Neural progenitor cell (in vitro differentiated cells): ENCODE results near the gene ADARB2. TPM values are rescaled to one million over a fixed set of nuclear protein-coding genes. Genes with fewer than 3 reads are reported as not detected.

Source experiments
- DNase-seq: peaks from one replicate; pipeline ENCODE4 v3.0.0-alpha.2; 2016; ENCODE audit warnings: low spot score
- H2AFZ ChIP-seq: fragments of 200-600 bp; sonication (generic); replicated peaks from 2 replicates; pipeline ENCODE4 v1.6.1; 2016; ENCODE audit warnings: antibody characterized with exemption
- H3F3A ChIP-seq: fragments of 200-600 bp; sonication (generic); 2 replicates; pipeline ENCODE4 v1.6.1; 2016; ENCODE audit warnings: antibody characterized with exemption, low read depth
- H3K27ac ChIP-seq: fragments of 200-600 bp; sonication (generic); 2 replicates; pipeline ENCODE4 v1.5.1; 2016; ENCODE audit warnings: mild to moderate bottlenecking
- H3K27me3 ChIP-seq: fragments of 200-600 bp; sonication (generic); 2 replicates; pipeline ENCODE4 v1.6.1; 2016; ENCODE audit warnings: mild to moderate bottlenecking, moderate library complexity
- H3K36me3 ChIP-seq: fragments of 200-600 bp; sonication (generic); 2 replicates; pipeline ENCODE4 v1.5.1; 2016
- H3K4me1 ChIP-seq: fragments of 200-600 bp; sonication (generic); 2 replicates; pipeline ENCODE4 v1.6.1; 2016; ENCODE audit warnings: mixed run types
- H3K4me2 ChIP-seq: fragments of 200-600 bp; sonication (generic); 2 replicates; pipeline ENCODE4 v1.6.1; 2016
- H3K4me3 ChIP-seq: fragments of 200-600 bp; sonication (generic); 2 replicates; pipeline ENCODE4 v1.5.1; 2016
- H3K79me2 ChIP-seq: fragments of 200-600 bp; sonication (generic); 2 replicates; pipeline ENCODE4 v1.6.1; 2016; ENCODE audit warnings: low read depth
- H3K9ac ChIP-seq: fragments of 200-600 bp; sonication (generic); 2 replicates; pipeline ENCODE4 v1.6.1; 2016
- H3K9me3 ChIP-seq: fragments of 200-600 bp; sonication (generic); 2 replicates; pipeline ENCODE4 v1.5.1; 2016; ENCODE audit warnings: low read depth
- H4K20me1 ChIP-seq: fragments of 200-600 bp; sonication (generic); 2 replicates; pipeline ENCODE4 v1.6.1; 2016; ENCODE audit warnings: low read depth
- H3K27ac Mint-ChIP-seq: 3 replicates; pipeline ENCODE4 v1.8.0; 2021; ENCODE audit warnings: mixed read lengths
- H3K27me3 Mint-ChIP-seq: 2 replicates; pipeline ENCODE4 v1.8.0; 2022; ENCODE audit warnings: low read depth, mild to moderate bottlenecking, inconsistent platforms, moderate library complexity, mixed read lengths; ENCODE audit not compliant: insufficient read depth
- H3K36me3 Mint-ChIP-seq: 3 replicates; pipeline ENCODE4 v1.8.0; 2021; ENCODE audit warnings: mixed read lengths
- H3K4me1 Mint-ChIP-seq: 3 replicates; pipeline ENCODE4 v1.8.0; 2021; ENCODE audit warnings: mixed read lengths
- H3K4me3 Mint-ChIP-seq: 3 replicates; pipeline ENCODE4 v1.8.0; 2021; ENCODE audit warnings: mild to moderate bottlenecking, moderate library complexity, mixed read lengths
- H3K9me3 Mint-ChIP-seq: 3 replicates; pipeline ENCODE4 v1.8.0; 2020; ENCODE audit warnings: mixed read lengths
- EZH2 ChIP-seq: fragments of 200-600 bp; sonication (generic); IDR thresholded peaks from 2 replicates; pipeline ENCODE4 v1.6.1; 2017; ENCODE audit warnings: antibody characterized with exemption, mild to moderate bottlenecking, moderate library complexity
- EZH2phosphoT487 ChIP-seq: fragments of 200-600 bp; sonication (generic); IDR thresholded peaks from 2 replicates; pipeline ENCODE4 v1.6.1; 2017; ENCODE audit warnings: antibody characterized with exemption
- total RNA-seq: library from RNA; depleted of rRNA; stranded (reverse); fragments of >200 nt; gene quantifications from 2 replicates; pipeline ENCODE4 v1.2.3, GENCODE V29; 2015; ENCODE audit warnings: low replicate concordance
- TF ChIP-seq, protein P1 (sequence below): fragments of 200-600 bp; sonication (generic); IDR thresholded peaks from 2 replicates; pipeline ENCODE4 v1.5.1; 2017; ENCODE audit warnings: antibody characterized with exemption, mild to moderate bottlenecking

ADARB2 gene
- total RNA-seq, 1 donor from 2014 or later, result not detected

- no peaks in the 10 kb centered on the region for H3K79me2 ChIP-seq
- H3F3A ChIP-seq, result no peaks in the 10 kb centered on the region
- no peaks in the 10 kb centered on the region for H3K9me3 ChIP-seq
- Mint-ChIP-seq H3K27ac (no peak overlapping the region), H3K4me3 (no peak overlapping the region), H3K36me3 (no peaks in the 10 kb centered on the region), H3K4me1 (no peaks in the 10 kb centered on the region), H3K9me3 (peaks cover 2% of the 10 kb centered on the region), H3K27me3 (peaks cover 6% of the 10 kb centered on the region)
- no peak overlapping the region for H2AFZ ChIP-seq
- H3K27me3 ChIP-seq, result no peaks in the 10 kb centered on the region
- no peak overlapping the region for H3K27ac ChIP-seq
- H3K4me3 ChIP-seq, result no peak overlapping the region
- no peak for TF ChIP-seq EZH2phosphoT487
- no peak for TF ChIP-seq EZH2
- TF ChIP-seq, protein P1, sequence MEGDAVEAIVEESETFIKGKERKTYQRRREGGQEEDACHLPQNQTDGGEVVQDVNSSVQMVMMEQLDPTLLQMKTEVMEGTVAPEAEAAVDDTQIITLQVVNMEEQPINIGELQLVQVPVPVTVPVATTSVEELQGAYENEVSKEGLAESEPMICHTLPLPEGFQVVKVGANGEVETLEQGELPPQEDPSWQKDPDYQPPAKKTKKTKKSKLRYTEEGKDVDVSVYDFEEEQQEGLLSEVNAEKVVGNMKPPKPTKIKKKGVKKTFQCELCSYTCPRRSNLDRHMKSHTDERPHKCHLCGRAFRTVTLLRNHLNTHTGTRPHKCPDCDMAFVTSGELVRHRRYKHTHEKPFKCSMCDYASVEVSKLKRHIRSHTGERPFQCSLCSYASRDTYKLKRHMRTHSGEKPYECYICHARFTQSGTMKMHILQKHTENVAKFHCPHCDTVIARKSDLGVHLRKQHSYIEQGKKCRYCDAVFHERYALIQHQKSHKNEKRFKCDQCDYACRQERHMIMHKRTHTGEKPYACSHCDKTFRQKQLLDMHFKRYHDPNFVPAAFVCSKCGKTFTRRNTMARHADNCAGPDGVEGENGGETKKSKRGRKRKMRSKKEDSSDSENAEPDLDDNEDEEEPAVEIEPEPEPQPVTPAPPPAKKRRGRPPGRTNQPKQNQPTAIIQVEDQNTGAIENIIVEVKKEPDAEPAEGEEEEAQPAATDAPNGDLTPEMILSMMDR, result no peak
- no peaks in the 10 kb centered on the region for H3K4me1 ChIP-seq
- H3K4me2 ChIP-seq, result no peak overlapping the region
- no peaks in the 10 kb centered on the region for H3K36me3 ChIP-seq
- DNase-seq, result no peak
- no peaks in the 10 kb centered on the region for H4K20me1 ChIP-seq
- no peak overlapping the region for H3K9ac ChIP-seq
These were observed 530.7 kb downstream of the ADARB2 start for GRCh38 chr10:1206601-1207000.

GRCh38 chr10:1206101-1206500 is 531.2 kb downstream of the ADARB2 start:
- Histone ChIP-seq H3K4me3 (no peak overlapping the region), H3F3A (no peaks in the 10 kb centered on the region), H3K27me3 (no peaks in the 10 kb centered on the region), H4K20me1 (no peaks in the 10 kb centered on the region), H3K36me3 (no peaks in the 10 kb centered on the region), H2AFZ (no peak overlapping the region), H3K9me3 (no peaks in the 10 kb centered on the region), H3K4me1 (no peaks in the 10 kb centered on the region), H3K9ac (no peak overlapping the region), H3K79me2 (no peaks in the 10 kb centered on the region), H3K4me2 (no peak overlapping the region), H3K27ac (no peak overlapping the region)
- Mint-ChIP-seq H3K36me3 (no peaks in the 10 kb centered on the region), H3K4me3 (no peak overlapping the region), H3K9me3 (peaks cover 2% of the 10 kb centered on the region), H3K27me3 (peaks cover 6% of the 10 kb centered on the region), H3K27ac (peak overlapping the region; percentile 86), H3K4me1 (no peaks in the 10 kb centered on the region)
- TF ChIP-seq, protein P1, result no peak
- TF ChIP-seq EZH2 (no peak), EZH2phosphoT487 (no peak)
- DNase-seq, result no peak

- Histone ChIP-seq H3K9ac (no peak overlapping the region), H3K79me2 (no peaks in the 10 kb centered on the region), H3K27ac (no peak overlapping the region), H3K4me1 (no peaks in the 10 kb centered on the region), H3K27me3 (no peaks in the 10 kb centered on the region), H3F3A (no peaks in the 10 kb centered on the region), H2AFZ (no peak overlapping the region), H4K20me1 (no peaks in the 10 kb centered on the region), H3K4me2 (no peak overlapping the region), H3K9me3 (no peaks in the 10 kb centered on the region), H3K4me3 (no peak overlapping the region), H3K36me3 (no peaks in the 10 kb centered on the region)
- Mint-ChIP-seq H3K27me3 (peaks cover 6% of the 10 kb centered on the region), H3K36me3 (no peaks in the 10 kb centered on the region), H3K27ac (no peak overlapping the region), H3K4me1 (no peaks in the 10 kb centered on the region), H3K4me3 (no peak overlapping the region), H3K9me3 (peaks cover 2% of the 10 kb centered on the region)
- DNase-seq, result no peak
- TF ChIP-seq EZH2 (no peak), EZH2phosphoT487 (no peak)
- TF ChIP-seq, protein P1, result no peak
These were observed 531.8 kb downstream of the ADARB2 start for GRCh38 chr10:1205450-1206030.
